ENCODE data around the gene KATNAL1.

KATNAL1 gene

GRCh38 chr13:30158774-30159445, 148.4 kb downstream of the KATNAL1 start:
- no peak for DNase-seq

GRCh38 chr13:30157616-30157993, 149.7 kb downstream of the KATNAL1 start:
- no peak for DNase-seq

GRCh38 chr13:30156826-30157615, 150.3 kb downstream of the KATNAL1 start:
- no peak for DNase-seq

- no peak for DNase-seq
Measured at GRCh38 chr13:30156270-30156669, 151.1 kb downstream of the KATNAL1 start.

DNA sequence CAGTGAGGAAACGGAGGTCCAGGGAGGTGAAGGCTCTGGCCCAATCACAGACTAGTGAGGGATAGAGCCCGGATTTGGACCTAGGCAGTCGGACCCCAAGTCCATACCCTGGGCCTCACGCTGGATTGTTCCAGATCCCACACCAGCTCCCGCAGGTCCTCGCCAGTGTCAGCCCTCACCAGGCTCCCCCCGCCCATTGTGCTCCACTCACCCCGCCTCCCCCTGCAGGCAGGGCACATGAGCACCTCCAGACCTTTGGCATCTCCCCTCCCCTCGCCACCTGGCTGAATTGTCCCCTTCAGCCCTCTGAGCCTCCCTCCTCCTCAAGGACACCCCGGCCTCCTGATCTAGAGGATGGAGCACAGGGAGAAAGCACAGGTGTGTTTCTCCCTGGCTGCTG, 152.4 kb downstream of the KATNAL1 start:
- no peak for DNase-seq

GRCh38 chr13:30154531-30154930, 152.8 kb downstream of the KATNAL1 start:
- DNase-seq, result no peak

GRCh38 chr13:30153545-30154426, 153.6 kb downstream of the KATNAL1 start:
- no peak for DNase-seq

Measured in right hindlimb (tissue), 1 donor.